Measurements from ENCODE around the gene UGDH. TPM values are rescaled to one million over a fixed set of nuclear protein-coding genes. Genes with fewer than 3 reads are reported as not detected.

Gene UGDH
- total and polyA plus RNA-seq, 10 of the 15 experiments (the other 5 are each of a cell fraction or from before 2014, with no cell fraction given) = 11.1 to 60.3 (median 26.8) TPM

DNA sequence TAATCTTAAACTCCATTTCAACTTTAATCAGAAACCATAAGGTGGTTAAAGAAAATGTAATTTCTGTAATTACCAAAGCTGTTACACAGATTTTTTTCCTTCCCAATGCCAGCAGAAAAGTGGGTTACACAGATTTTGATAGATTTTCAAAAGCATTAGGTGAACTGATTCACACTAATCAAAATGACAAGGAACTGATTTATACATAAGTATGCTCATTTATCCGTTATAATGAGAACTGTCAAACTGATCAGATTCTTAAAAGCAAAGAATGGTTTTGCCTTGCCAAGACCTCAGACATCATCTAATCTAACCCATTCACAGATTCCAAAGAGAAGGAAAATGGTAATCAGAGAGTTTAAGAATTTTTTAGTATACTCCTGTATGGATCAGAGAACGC is 5.2 kb downstream of the UGDH start:
- FAIRE-seq = no peak
- TF ChIP-seq ZNF207 (IDR thresholded peaks at IDR 0.05; ENCODE audit: borderline replicate concordance) (no peak), CHD4 (IDR thresholded peaks at IDR 0.05) (no peak), BRCA1 (IDR thresholded peaks at IDR 0.05; ENCODE audit: low read depth, low read length) (no peak), HDAC6 (IDR thresholded peaks at IDR 0.05; ENCODE audit: unreplicated experiment) (no peak), EP300 (IDR thresholded peaks at IDR 0.05; ENCODE audit: borderline replicate concordance in 1 of 2, control insufficient read depth in 1 of 2, low read depth in 2 of 2, low read length in 2 of 2) (no peak), NR2C1 (IDR thresholded peaks at IDR 0.05) (no peak), PKNOX1 (IDR thresholded peaks at IDR 0.05) (no peak), SRF (IDR thresholded peaks at IDR 0.05; ENCODE audit: low read depth in 2 of 2, low read length in 2 of 2) (no peak), SMC3 (IDR thresholded peaks at IDR 0.05; ENCODE audit: borderline replicate concordance, low read length) (no peak), FOXM1 (IDR thresholded peaks at IDR 0.05; ENCODE audit: low read depth, low read length) (no peak), NKRF (conservative IDR thresholded peaks at IDR 0.05) (no peak), HDAC2 (IDR thresholded peaks at IDR 0.05) (no peak), ZZZ3 (IDR thresholded peaks at IDR 0.05; ENCODE audit: control insufficient read depth, insufficient read length, low read depth) (no peak)
- TF ChIP-seq, protein P1, sequence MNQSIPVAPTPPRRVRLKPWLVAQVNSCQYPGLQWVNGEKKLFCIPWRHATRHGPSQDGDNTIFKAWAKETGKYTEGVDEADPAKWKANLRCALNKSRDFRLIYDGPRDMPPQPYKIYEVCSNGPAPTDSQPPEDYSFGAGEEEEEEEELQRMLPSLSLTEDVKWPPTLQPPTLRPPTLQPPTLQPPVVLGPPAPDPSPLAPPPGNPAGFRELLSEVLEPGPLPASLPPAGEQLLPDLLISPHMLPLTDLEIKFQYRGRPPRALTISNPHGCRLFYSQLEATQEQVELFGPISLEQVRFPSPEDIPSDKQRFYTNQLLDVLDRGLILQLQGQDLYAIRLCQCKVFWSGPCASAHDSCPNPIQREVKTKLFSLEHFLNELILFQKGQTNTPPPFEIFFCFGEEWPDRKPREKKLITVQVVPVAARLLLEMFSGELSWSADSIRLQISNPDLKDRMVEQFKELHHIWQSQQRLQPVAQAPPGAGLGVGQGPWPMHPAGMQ (IDR thresholded peaks at IDR 0.05; ENCODE audit: borderline replicate concordance) = no peak
- TF ChIP-seq, protein P2, sequence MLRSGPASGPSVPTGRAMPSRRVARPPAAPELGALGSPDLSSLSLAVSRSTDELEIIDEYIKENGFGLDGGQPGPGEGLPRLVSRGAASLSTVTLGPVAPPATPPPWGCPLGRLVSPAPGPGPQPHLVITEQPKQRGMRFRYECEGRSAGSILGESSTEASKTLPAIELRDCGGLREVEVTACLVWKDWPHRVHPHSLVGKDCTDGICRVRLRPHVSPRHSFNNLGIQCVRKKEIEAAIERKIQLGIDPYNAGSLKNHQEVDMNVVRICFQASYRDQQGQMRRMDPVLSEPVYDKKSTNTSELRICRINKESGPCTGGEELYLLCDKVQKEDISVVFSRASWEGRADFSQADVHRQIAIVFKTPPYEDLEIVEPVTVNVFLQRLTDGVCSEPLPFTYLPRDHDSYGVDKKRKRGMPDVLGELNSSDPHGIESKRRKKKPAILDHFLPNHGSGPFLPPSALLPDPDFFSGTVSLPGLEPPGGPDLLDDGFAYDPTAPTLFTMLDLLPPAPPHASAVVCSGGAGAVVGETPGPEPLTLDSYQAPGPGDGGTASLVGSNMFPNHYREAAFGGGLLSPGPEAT (IDR thresholded peaks at IDR 0.05; ENCODE audit: low read depth) = no peak
- SMC1A ChIA-PET (ENCODE audit: uncharacterized antibody, unreplicated experiment) = interaction anchor here (1.0 to 1.2 kb wide), 2 partner anchors 76 to 111 kb away, joined by 3 read pairs; no protein-coding TSS in a partner anchor
- BruUV-seq (replicated peaks) = no TSS peak
- ATAC-seq = no peak
- Histone ChIP-seq H3K27ac (ENCODE audit: control insufficient read depth, insufficient read depth) (no peak overlapping the region), H4K20me1 (ENCODE audit: control insufficient read depth, insufficient read depth) (no peaks in the 10 kb centered on the region), H3K4me3 (no peak overlapping the region), H3K36me3 (ENCODE audit: control insufficient read depth in 2 of 2, insufficient read depth in 2 of 2, low read length in 1 of 2) (peaks cover 0 to 8% of the 10 kb centered on the region in 2 experiments; a peak in 2 of 4 replicates), H3K79me2 (ENCODE audit: control insufficient read depth, insufficient read depth, low read length) (peaks cover 34% of the 10 kb centered on the region), H3K4me1 (ENCODE audit: control insufficient read depth, insufficient read depth, low read length) (no peaks in the 10 kb centered on the region), H2AFZ (ENCODE audit: control insufficient read depth, low read depth, low read length) (no peak overlapping the region), H3K27me3 (replicated peaks in 1 of 2; ENCODE audit: control insufficient read depth in 2 of 2, insufficient read depth in 2 of 2, low read length in 1 of 2) (no peaks in the 10 kb centered on the region), H3K4me2 (ENCODE audit: control insufficient read depth, insufficient read depth) (peak overlapping the region; percentile 17; the same call in 1 of the 2 replicates), H3K9ac (ENCODE audit: control insufficient read depth, insufficient read depth, low read length) (no peak overlapping the region), H3K9me3 (replicated peaks; ENCODE audit: control insufficient read depth, insufficient read depth, low read length) (no peaks in the 10 kb centered on the region)
- intact Hi-C loops (cut with micrococcal nuclease; ENCODE audit: unreplicated experiment) = no loop called here
- no peak for DNase-seq (ENCODE audit: low read depth, low spot score)
- RAD21 ChIA-PET (ENCODE audit: unreplicated experiment) = interaction anchor here (0.7 to 0.8 kb wide), 2 partner anchors 52 to 113 kb away, joined by 3 read pairs; no protein-coding TSS in a partner anchor
- in situ Hi-C loops (cut with MboI) = no loop called here
- CTCF ChIA-PET = interaction anchor here (0.6 to 0.7 kb wide), 2 partner anchors 66 to 211 kb away, joined by 3 read pairs; no protein-coding TSS in a partner anchor
- WGBS (ENCODE audit: insufficient coverage, insufficient replicate concordance, low lambda C conversion rate, missing lambda C conversion rate) = 98% methylated on average over 2 of the region's 2 CpGs
- POLR2A ChIA-PET = no interaction called here

All from GM12878 (cell line).